Measurements from ENCODE around the gene SLC9A8. TPM values are rescaled to one million over a fixed set of nuclear protein-coding genes. Genes with fewer than 3 reads are reported as not detected.

The SLC9A8 gene
- total and polyA plus RNA-seq, 4 donors: 7.8 to 21.1 (median 14.4) TPM

GRCh38 chr20:49916146-49917002, 103.7 kb downstream of the SLC9A8 start:
- DNase-seq (peak in 1 of 3 donors; percentile 64), ATAC-seq (ENCODE audit: insufficient read depth, low FRiP score) (no peak)
- Histone ChIP-seq H3K27me3 (ENCODE audit: control insufficient read depth in 3 of 3, insufficient read depth in 3 of 3, low read length in 2 of 3) (no peaks in the 10 kb centered on the region), H3K27ac (ENCODE audit: low read depth in 1 of 2, low read length in 1 of 2) (peak overlapping the region; percentile 99 to 100), H3K4me1 (ENCODE audit: control insufficient read depth in 5 of 5, insufficient read depth in 5 of 5, low read length in 5 of 5) (peaks cover 0 to 19% (median 12%) of the 10 kb centered on the region in 5 donors), H3K9ac (ENCODE audit: insufficient read depth in 1 of 2, low read length in 2 of 2) (peak overlapping the region; percentile 79 to 89), H3K4me3 (peak overlapping the region; percentile 96), H3K9me3 (ENCODE audit: control insufficient read depth in 4 of 4, insufficient read depth in 3 of 4, low read length in 3 of 4) (peaks cover 0 to 2% (median 0%) of the 10 kb centered on the region in 4 donors), H3K36me3 (ENCODE audit: control insufficient read depth in 4 of 4, insufficient read depth in 4 of 4, low read length in 4 of 4) (peaks cover 0 to 2% (median 0%) of the 10 kb centered on the region in 4 donors)
- 47 to 54% methylated on average over 18 to 19 of the region's 19 CpGs for WGBS, 2 donors
- TF ChIP-seq CTCF (IDR thresholded peaks at IDR 0.05; ENCODE audit: control extremely low read depth, extremely low read depth): no peak

- no peaks in the 10 kb centered on the region for H3K27me3 ChIP-seq (ENCODE audit: control insufficient read depth in 3 of 3, insufficient read depth in 3 of 3, low read length in 2 of 3)
- WGBS, 2 donors: 90 to 94% methylated on average over 3 of the region's 3 CpGs
- H3K4me1 ChIP-seq (ENCODE audit: control insufficient read depth in 5 of 5, insufficient read depth in 5 of 5, low read length in 5 of 5): peaks cover 0 to 19% (median 11%) of the 10 kb centered on the region in 5 donors
- H3K9me3 ChIP-seq (ENCODE audit: control insufficient read depth in 4 of 4, insufficient read depth in 3 of 4, low read length in 3 of 4): peaks cover 0 to 2% (median 0%) of the 10 kb centered on the region in 4 donors
- H3K27ac ChIP-seq (ENCODE audit: low read depth in 1 of 2, low read length in 1 of 2): no peak overlapping the region
- H3K9ac ChIP-seq (ENCODE audit: insufficient read depth in 1 of 2, low read length in 2 of 2): no peak overlapping the region
- no peak for TF ChIP-seq CTCF (IDR thresholded peaks at IDR 0.05; ENCODE audit: control extremely low read depth, extremely low read depth)
- no peak for ATAC-seq (ENCODE audit: insufficient read depth, low FRiP score)
- H3K4me3 ChIP-seq: no peak overlapping the region
- no peak for DNase-seq
- H3K36me3 ChIP-seq (ENCODE audit: control insufficient read depth in 4 of 4, insufficient read depth in 4 of 4, low read length in 4 of 4): peaks cover 0 to 2% (median 0%) of the 10 kb centered on the region in 4 donors
These were observed 105.8 kb downstream of the SLC9A8 start for GRCh38 chr20:49918446-49918845.

GRCh38 chr20:49919009-49919408, 106.4 kb downstream of the SLC9A8 start:
- H3K27ac ChIP-seq (ENCODE audit: low read depth in 1 of 2, low read length in 1 of 2): no peak overlapping the region
- peaks cover 0 to 2% (median 0%) of the 10 kb centered on the region in 4 donors for H3K36me3 ChIP-seq (ENCODE audit: control insufficient read depth in 4 of 4, insufficient read depth in 4 of 4, low read length in 4 of 4)
- ATAC-seq (ENCODE audit: insufficient read depth, low FRiP score): no peak
- H3K27me3 ChIP-seq (ENCODE audit: control insufficient read depth in 3 of 3, insufficient read depth in 3 of 3, low read length in 2 of 3): no peaks in the 10 kb centered on the region
- H3K4me1 ChIP-seq (ENCODE audit: control insufficient read depth in 5 of 5, insufficient read depth in 5 of 5, low read length in 5 of 5): peaks cover 0 to 16% (median 7%) of the 10 kb centered on the region in 5 donors
- no peak for DNase-seq
- 65 to 77% methylated on average over 7 of the region's 7 CpGs for WGBS, 2 donors
- TF ChIP-seq CTCF (IDR thresholded peaks at IDR 0.05; ENCODE audit: control extremely low read depth, extremely low read depth): no peak
- no peak overlapping the region for H3K9ac ChIP-seq (ENCODE audit: insufficient read depth in 1 of 2, low read length in 2 of 2)
- H3K4me3 ChIP-seq: no peak overlapping the region
- H3K9me3 ChIP-seq (ENCODE audit: control insufficient read depth in 4 of 4, insufficient read depth in 3 of 4, low read length in 3 of 4): peaks cover 0 to 2% (median 0%) of the 10 kb centered on the region in 4 donors
